Chondrocyte (in vitro differentiated cells): ENCODE data around the gene CCDC12. TPM values are rescaled to one million over a fixed set of nuclear protein-coding genes. Genes with fewer than 3 reads are reported as not detected.

Experiments
- DNase-seq: peaks from one replicate; pipeline ENCODE4 v3.0.0; 2021; ENCODE audit warnings: mixed read lengths, low spot score
- H3K27ac Mint-ChIP-seq: one replicate; pipeline ENCODE4 v1.8.0; 2021; ENCODE audit warnings: mild to moderate bottlenecking, moderate library complexity, mixed read lengths; ENCODE audit not compliant: unreplicated experiment
- H3K27me3 Mint-ChIP-seq: 2 replicates; pipeline ENCODE4 v1.8.0; 2021; ENCODE audit warnings: low read depth, mixed read lengths
- H3K36me3 Mint-ChIP-seq: 2 replicates; pipeline ENCODE4 v1.8.0; 2021; ENCODE audit warnings: low read depth, mixed read lengths
- H3K4me1 Mint-ChIP-seq: 2 replicates; pipeline ENCODE4 v1.8.0; 2021; ENCODE audit warnings: low read depth, mild to moderate bottlenecking, mixed read lengths
- H3K4me3 Mint-ChIP-seq: one replicate; pipeline ENCODE4 v1.8.0; 2021; ENCODE audit warnings: mild to moderate bottlenecking, moderate library complexity, mixed read lengths; ENCODE audit not compliant: unreplicated experiment
- H3K9me3 Mint-ChIP-seq: 2 replicates; pipeline ENCODE4 v1.8.0; 2021; ENCODE audit warnings: low read depth, mixed read lengths
- CTCF ChIP-seq: fragments of 200-600 bp; sonication (generic); IDR thresholded peaks from 2 replicates; pipeline ENCODE4 v1.5.0; 2021; ENCODE audit warnings: antibody characterized with exemption, mild to moderate bottlenecking, moderate library complexity
- total RNA-seq: library from RNA; stranded (reverse); gene quantifications from 3 replicates; pipeline ENCODE4 v1.2.1, GENCODE V29; 2021

CCDC12 gene
- total RNA-seq, 1 donor from 2014 or later, result 21.8 TPM

- no peak for TF ChIP-seq CTCF
- no peak for DNase-seq
- no peak overlapping the region for H3K27ac Mint-ChIP-seq
- no peaks in the 10 kb centered on the region for H3K9me3 Mint-ChIP-seq
- H3K4me3 Mint-ChIP-seq, result no peak overlapping the region
- H3K4me1 Mint-ChIP-seq, result no peaks in the 10 kb centered on the region
- H3K36me3 Mint-ChIP-seq, result peaks cover 5% of the 10 kb centered on the region
- no peaks in the 10 kb centered on the region for H3K27me3 Mint-ChIP-seq
Observed at GRCh38 chr3:46986782-46987310, 10.3 kb upstream of the CCDC12 start.

GRCh38 chr3:46986055-46986730 is 9.6 kb upstream of the CCDC12 start:
- no peak for TF ChIP-seq CTCF
- no peak for DNase-seq
- Mint-ChIP-seq H3K27me3 (no peaks in the 10 kb centered on the region), H3K27ac (no peak overlapping the region), H3K4me3 (no peak overlapping the region), H3K36me3 (peaks cover 5% of the 10 kb centered on the region), H3K9me3 (no peaks in the 10 kb centered on the region), H3K4me1 (no peaks in the 10 kb centered on the region)

- H3K36me3 Mint-ChIP-seq, result peaks cover 5% of the 10 kb centered on the region
- no peak for TF ChIP-seq CTCF
- H3K27ac Mint-ChIP-seq, result no peak overlapping the region
- no peak overlapping the region for H3K4me3 Mint-ChIP-seq
- peak; percentile 62 for DNase-seq
- H3K27me3 Mint-ChIP-seq, result no peaks in the 10 kb centered on the region
- H3K4me1 Mint-ChIP-seq, result no peaks in the 10 kb centered on the region
- no peaks in the 10 kb centered on the region for H3K9me3 Mint-ChIP-seq
Observed at GRCh38 chr3:46985588-46985987, 9.0 kb upstream of the CCDC12 start.

- Mint-ChIP-seq H3K27ac (no peak overlapping the region), H3K4me3 (no peak overlapping the region), H3K9me3 (no peaks in the 10 kb centered on the region), H3K36me3 (peaks cover 3% of the 10 kb centered on the region), H3K27me3 (no peaks in the 10 kb centered on the region), H3K4me1 (peaks cover 4% of the 10 kb centered on the region)
- TF ChIP-seq CTCF, result no peak
- DNase-seq, result peak; percentile 54
Observed at GRCh38 chr3:46984591-46985459, 8.3 kb upstream of the CCDC12 start.

GRCh38 chr3:46982546-46982945 is 6.0 kb upstream of the CCDC12 start:
- H3K4me3 Mint-ChIP-seq, result no peak overlapping the region
- no peak for TF ChIP-seq CTCF
- peak; percentile 42 for DNase-seq
- no peaks in the 10 kb centered on the region for H3K36me3 Mint-ChIP-seq
- H3K27ac Mint-ChIP-seq, result no peak overlapping the region
- H3K27me3 Mint-ChIP-seq, result no peaks in the 10 kb centered on the region
- no peaks in the 10 kb centered on the region for H3K9me3 Mint-ChIP-seq
- H3K4me1 Mint-ChIP-seq, result peaks cover 17% of the 10 kb centered on the region
